GM18502 (cell line): ENCODE measurements around the gene GRID2IP.
"Not testable (repeated sequence)": the region's sequence is repeated elsewhere in the genome, so short reads cannot be mapped to it uniquely, and the experiment has no call there.

Experiments used
- ATAC-seq: cut with Tn5 transposase; IDR thresholded peaks from one replicate; pipeline ENCODE4 v1.9.1; 2021; ENCODE audit warnings: mild to moderate bottlenecking; ENCODE audit not compliant: unreplicated experiment, poor library complexity

The GRID2IP gene

GRCh38 chr7:6495597-6496262, 55.5 kb downstream of the GRID2IP start:
- no peak for ATAC-seq

- ATAC-seq: no peak
Observed at GRCh38 chr7:6494365-6494764, 56.9 kb downstream of the GRID2IP start.

- no peak for ATAC-seq
Observed at GRCh38 chr7:6491194-6491593, 60.1 kb downstream of the GRID2IP start.

- ATAC-seq: no peak
Observed at GRCh38 chr7:6489612-6490011, 61.6 kb downstream of the GRID2IP start.

GRCh38 chr7:6487184-6487545, 64.1 kb downstream of the GRID2IP start:
- no peak for ATAC-seq

GRCh38 chr7:6486438-6487183, 64.7 kb downstream of the GRID2IP start:
- no peak for ATAC-seq

GRCh38 chr7:6482743-6483119, 68.5 kb downstream of the GRID2IP start:
- peak; percentile 3 for ATAC-seq

GRCh38 chr7:6482307-6482706, 69.0 kb downstream of the GRID2IP start:
- ATAC-seq: no peak

GRCh38 chr7:6481445-6481844, 69.8 kb downstream of the GRID2IP start:
- ATAC-seq: no peak

- no peak for ATAC-seq
Observed at GRCh38 chr7:6480323-6480660, 71.0 kb downstream of the GRID2IP start.

- no peak for ATAC-seq
Observed at GRCh38 chr7:6479067-6479466, 72.2 kb downstream of the GRID2IP start.

GRCh38 chr7:6478186-6478585, 73.1 kb downstream of the GRID2IP start:
- no peak for ATAC-seq

- ATAC-seq: no peak
Observed at GRCh38 chr7:6477318-6477660, 74.0 kb downstream of the GRID2IP start.

GRCh38 chr7:6476596-6477317, 74.5 kb downstream of the GRID2IP start:
- ATAC-seq: no peak

- ATAC-seq: no peak
Observed at GRCh38 chr7:6475433-6476186, 75.7 kb downstream of the GRID2IP start.

GRCh38 chr7:6465862-6466261, 85.4 kb downstream of the GRID2IP start:
- no peak for ATAC-seq

- ATAC-seq: not testable (repeated sequence)
Observed at GRCh38 chr7:6463609-6464008, 87.7 kb downstream of the GRID2IP start.

- ATAC-seq: no peak
Observed at GRCh38 chr7:6461946-6462550, 89.2 kb downstream of the GRID2IP start.

- ATAC-seq: no peak
Observed at GRCh38 chr7:6460990-6461584, 90.2 kb downstream of the GRID2IP start.

- no peak for ATAC-seq
Observed at GRCh38 chr7:6460303-6460702, 91.0 kb downstream of the GRID2IP start.
